Erythroblast (primary cell): ENCODE results near the gene MINDY3.

Experiments
- DNase-seq, 2 experiments: peaks; one replicate each; lab custom pipeline; 2025; lab: John Stamatoyannopoulos, UW
- GATA1 ChIP-seq: IDR thresholded peaks from 2 replicates; pipeline ENCODE4 v1.6.1; 2011; ENCODE audit warnings: low read depth, mild to moderate bottlenecking, control low read depth, low read length, moderate library complexity
- POLR2A ChIP-seq: IDR thresholded peaks from 2 replicates; pipeline ENCODE4 v1.6.1; 2011; ENCODE audit warnings: mild to moderate bottlenecking, low read length

MINDY3 gene

DNA sequence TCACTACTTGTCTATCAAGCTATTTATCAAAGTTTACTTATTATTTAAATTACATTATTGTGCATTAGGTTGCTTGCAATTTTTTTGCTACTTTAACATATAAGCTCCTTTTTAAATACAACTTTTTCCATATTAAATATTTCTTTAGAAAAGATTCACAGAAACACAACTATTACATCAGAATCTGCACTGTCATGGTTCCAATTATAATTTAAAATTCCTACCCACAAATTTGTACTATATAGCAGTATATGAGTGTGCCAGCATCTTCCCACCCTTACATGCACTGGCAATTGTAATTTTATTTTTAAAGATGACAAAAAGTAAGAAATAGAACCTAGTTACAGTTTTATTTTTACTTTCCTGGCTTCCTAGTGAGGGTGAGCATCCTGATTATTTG is 15.8 kb downstream of the MINDY3 start:
- TF ChIP-seq POLR2A: no peak
- TF ChIP-seq GATA1: no peak
- DNase-seq: peak in 1 of 2 experiments; percentile 4

GRCh38 chr10:15843695-15844094 is 16.6 kb downstream of the MINDY3 start:
- TF ChIP-seq POLR2A (peak; percentile 31), GATA1 (no peak)
- peak in 1 of 2 experiments; percentile 29 for DNase-seq

GRCh38 chr10:15842556-15843169 is 17.6 kb downstream of the MINDY3 start:
- TF ChIP-seq GATA1 (no peak), POLR2A (peak; percentile 49)
- DNase-seq: peak; percentile 18 to 41

- no peak for TF ChIP-seq POLR2A
- TF ChIP-seq GATA1: no peak
These were observed 18.6 kb downstream of the MINDY3 start for GRCh38 chr10:15841696-15842095.

GRCh38 chr10:15836807-15837206 is 23.5 kb downstream of the MINDY3 start:
- TF ChIP-seq GATA1 (no peak), POLR2A (no peak)
- DNase-seq: no peak

More at GRCh38 chr10:15841696-15842095, 18.6 kb downstream of the MINDY3 start:
- no peak for DNase-seq

DNA sequence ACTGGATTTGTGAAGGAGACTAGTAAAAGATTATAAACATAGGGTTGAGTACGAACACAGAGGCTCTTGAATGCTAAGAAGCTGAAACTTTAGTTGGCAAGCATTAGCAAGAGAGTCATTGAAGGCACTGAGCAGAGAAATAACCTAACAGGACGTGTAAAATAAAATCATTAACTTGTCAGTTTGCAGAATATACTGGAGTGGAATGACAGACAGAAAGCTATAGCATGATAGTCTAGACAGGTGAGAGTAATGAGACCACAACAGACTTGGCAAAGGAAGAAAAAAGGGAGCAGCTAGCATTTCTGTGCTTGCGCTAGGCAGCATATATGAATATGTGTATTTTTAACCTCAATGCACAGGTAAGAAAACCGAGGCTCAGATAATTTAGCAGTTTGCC is 30.8 kb downstream of the MINDY3 start:
- DNase-seq: no peak
- TF ChIP-seq GATA1 (no peak), POLR2A (no peak)

DNA sequence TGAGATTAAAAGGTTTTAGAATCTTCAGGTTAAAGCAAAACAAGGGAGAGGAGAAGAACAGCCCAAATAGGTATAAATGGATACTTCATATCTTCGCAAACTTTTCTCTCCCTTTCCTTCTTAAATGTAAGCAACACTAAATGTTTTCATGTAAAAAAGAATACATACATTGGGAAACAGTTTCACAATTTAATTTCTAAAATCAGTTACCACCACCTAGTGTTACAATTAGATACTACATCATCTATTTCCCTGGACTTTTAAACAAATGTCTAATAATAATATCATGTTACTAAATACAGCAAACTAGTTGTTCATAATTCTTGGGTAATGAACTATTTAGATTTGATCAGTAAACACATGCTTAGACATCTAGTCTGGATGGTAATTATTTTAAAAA is 35.8 kb downstream of the MINDY3 start:
- peak; percentile 9 to 42 for DNase-seq
- TF ChIP-seq GATA1 (no peak), POLR2A (no peak)

GRCh38 chr10:15822131-15822530 is 38.2 kb downstream of the MINDY3 start:
- no peak for DNase-seq
- TF ChIP-seq POLR2A (no peak), GATA1 (no peak)

- DNase-seq: no peak
- no peak for TF ChIP-seq POLR2A
- no peak for TF ChIP-seq GATA1
These were observed 39.1 kb downstream of the MINDY3 start for GRCh38 chr10:15821046-15821683.

- DNase-seq: no peak
- no peak for TF ChIP-seq POLR2A
- no peak for TF ChIP-seq GATA1
These were observed 42.8 kb downstream of the MINDY3 start for GRCh38 chr10:15817409-15818046.

DNA sequence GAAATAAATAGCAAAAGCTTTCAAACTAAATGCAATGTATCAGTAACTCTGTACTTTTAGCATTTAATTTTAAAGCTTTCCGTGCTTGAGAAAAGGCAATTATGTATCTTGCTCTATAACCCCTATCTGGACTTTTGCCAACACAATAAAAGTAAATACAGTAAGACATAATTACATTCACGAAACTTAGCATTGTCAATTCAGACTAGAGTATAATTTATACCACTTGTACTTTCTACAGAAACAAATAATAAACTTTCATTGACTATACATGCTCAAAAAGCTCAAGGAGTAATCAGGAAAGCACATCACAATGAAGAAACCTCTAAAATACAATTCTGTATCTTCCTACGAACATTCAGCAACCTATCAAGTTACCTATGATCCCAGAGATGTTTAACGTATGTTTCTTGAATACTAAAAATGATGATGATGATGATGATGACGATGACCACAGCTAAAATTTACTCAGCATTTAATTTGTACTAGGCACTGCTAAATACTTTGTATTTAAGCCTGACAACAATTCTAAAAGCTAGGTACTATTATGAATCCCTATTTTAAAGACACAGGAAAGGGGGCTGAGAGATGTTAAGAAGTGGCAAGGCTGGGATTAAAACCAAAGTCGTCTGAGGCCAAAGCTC is 44.9 kb downstream of the MINDY3 start:
- no peak for DNase-seq
- no peak for TF ChIP-seq POLR2A
- no peak for TF ChIP-seq GATA1

- no peak for TF ChIP-seq POLR2A
- no peak for TF ChIP-seq GATA1
- DNase-seq: no peak
These were observed 45.7 kb downstream of the MINDY3 start for GRCh38 chr10:15814565-15814964.

DNA sequence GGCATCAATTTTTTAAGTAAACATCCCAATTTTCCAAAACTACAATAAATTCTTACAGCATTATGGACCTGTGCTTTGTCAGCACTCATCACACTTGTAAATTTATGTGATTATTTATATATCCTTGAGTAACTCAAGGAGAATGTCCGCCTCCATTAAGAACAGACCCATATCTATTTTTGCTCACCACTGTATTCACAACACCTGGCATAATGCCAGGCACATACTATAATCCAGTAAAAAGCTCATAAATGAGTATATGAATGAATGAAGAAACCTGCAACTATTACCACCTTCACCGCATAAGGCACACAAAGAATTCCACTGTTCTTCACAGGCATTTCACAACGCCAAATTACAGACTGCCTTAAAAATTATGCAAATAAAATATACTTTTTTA is 46.9 kb downstream of the MINDY3 start:
- DNase-seq: peak; percentile 36 to 49

GRCh38 chr10:15809450-15809849 is 50.9 kb downstream of the MINDY3 start:
- TF ChIP-seq POLR2A (no peak), GATA1 (no peak)
- DNase-seq: no peak

More for the DNA sequence above, 46.9 kb downstream of the MINDY3 start:
- TF ChIP-seq POLR2A (no peak), GATA1 (no peak)
